ENCODE results near the gene TCP11.
A peak's percentile ranks its signal among the peaks of the same experiment; 100 is the strongest.

Gene TCP11

DNA sequence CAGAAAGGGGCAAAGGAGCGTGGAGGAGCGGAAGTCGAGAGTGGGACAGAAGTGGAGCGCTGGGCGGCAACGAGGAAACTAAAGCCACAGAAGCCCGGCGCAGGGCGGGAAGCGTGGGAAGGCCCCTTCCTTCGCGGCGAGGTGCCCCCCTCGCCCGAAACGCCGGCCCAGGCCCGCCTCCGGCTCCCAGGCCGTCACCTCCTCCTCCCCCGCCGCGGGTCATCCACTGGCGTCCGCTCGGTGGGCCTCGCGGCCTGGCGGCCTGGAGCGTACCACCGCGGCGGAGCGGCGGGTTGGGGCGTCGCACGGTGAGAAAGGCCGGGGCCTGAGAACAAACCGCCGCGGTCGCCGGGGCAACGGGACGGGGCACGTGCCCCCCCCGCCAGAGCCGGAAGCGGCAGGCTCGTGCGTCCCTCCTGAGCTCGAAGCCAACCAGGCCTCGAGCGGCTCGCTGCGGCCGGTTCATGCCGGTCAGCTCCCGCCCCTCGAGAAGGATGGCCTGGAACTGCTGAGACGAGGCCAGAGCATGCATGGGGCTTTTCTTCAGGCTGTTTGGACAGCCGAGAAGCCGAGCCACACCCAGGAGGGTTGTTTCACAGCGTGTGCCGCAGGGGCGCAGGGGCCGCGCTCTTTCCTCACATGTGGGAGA, at the start of gene TCP11:
Gene TCP11, minus strand, starts transcription at position 333 of the 649 bp plus-strand sequence. CDS start 469 bp downstream, outside the sequence.
- TF ChIP-seq MYC (IDR thresholded peaks at IDR 0.05; ENCODE audit: low read depth, low read length) (no peak), POLR2A (IDR thresholded peaks at IDR 0.05; ENCODE audit: extremely low read depth, insufficient read length) (no peak)
- TF ChIP-seq, protein P1, sequence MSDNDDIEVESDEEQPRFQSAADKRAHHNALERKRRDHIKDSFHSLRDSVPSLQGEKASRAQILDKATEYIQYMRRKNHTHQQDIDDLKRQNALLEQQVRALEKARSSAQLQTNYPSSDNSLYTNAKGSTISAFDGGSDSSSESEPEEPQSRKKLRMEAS (IDR thresholded peaks at IDR 0.05; ENCODE audit: low read depth, low read length): no peak
- TF ChIP-seq, protein P2, sequence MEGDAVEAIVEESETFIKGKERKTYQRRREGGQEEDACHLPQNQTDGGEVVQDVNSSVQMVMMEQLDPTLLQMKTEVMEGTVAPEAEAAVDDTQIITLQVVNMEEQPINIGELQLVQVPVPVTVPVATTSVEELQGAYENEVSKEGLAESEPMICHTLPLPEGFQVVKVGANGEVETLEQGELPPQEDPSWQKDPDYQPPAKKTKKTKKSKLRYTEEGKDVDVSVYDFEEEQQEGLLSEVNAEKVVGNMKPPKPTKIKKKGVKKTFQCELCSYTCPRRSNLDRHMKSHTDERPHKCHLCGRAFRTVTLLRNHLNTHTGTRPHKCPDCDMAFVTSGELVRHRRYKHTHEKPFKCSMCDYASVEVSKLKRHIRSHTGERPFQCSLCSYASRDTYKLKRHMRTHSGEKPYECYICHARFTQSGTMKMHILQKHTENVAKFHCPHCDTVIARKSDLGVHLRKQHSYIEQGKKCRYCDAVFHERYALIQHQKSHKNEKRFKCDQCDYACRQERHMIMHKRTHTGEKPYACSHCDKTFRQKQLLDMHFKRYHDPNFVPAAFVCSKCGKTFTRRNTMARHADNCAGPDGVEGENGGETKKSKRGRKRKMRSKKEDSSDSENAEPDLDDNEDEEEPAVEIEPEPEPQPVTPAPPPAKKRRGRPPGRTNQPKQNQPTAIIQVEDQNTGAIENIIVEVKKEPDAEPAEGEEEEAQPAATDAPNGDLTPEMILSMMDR (IDR thresholded peaks at IDR 0.05; ENCODE audit: low read depth, low read length): no peak
- H3K4me3 ChIP-seq (ENCODE audit: low read depth, low read length): no peak within 1 kb of the TSS

DNA sequence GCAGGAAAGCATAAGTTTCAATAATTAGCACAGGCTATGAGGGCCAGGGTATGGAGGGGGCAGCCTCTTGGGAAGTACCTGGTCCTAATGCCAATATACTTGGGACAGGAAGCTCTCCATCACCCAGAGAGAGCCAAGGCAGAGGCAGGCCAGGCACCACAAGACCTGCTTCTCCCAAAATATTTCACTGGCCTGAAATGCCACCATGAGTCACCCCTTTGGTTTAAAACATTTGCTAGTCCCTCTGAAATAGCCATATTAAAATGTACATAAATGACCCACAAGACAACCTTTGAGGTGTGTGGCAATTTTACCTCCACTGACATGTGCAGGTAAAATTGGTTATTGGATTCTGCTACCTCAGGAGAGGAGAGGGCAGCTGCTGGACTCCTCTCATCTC, 49.2 kb upstream of the TCP11 start:
- TF ChIP-seq, protein P2 (IDR thresholded peaks at IDR 0.05; ENCODE audit: low read depth, low read length): no peak
- TF ChIP-seq, protein P1 (IDR thresholded peaks at IDR 0.05; ENCODE audit: low read depth, low read length): no peak
- TF ChIP-seq POLR2A (IDR thresholded peaks at IDR 0.05; ENCODE audit: extremely low read depth, insufficient read length) (no peak), MYC (IDR thresholded peaks at IDR 0.05; ENCODE audit: low read depth, low read length) (no peak)
- no peak overlapping the region for H3K4me3 ChIP-seq (ENCODE audit: low read depth, low read length)
- DNase-seq (ENCODE audit: low read depth): no peak

More for the DNA sequence above, at the start of gene TCP11:
- DNase-seq (ENCODE audit: low read depth): peak; percentile 9

DNA sequence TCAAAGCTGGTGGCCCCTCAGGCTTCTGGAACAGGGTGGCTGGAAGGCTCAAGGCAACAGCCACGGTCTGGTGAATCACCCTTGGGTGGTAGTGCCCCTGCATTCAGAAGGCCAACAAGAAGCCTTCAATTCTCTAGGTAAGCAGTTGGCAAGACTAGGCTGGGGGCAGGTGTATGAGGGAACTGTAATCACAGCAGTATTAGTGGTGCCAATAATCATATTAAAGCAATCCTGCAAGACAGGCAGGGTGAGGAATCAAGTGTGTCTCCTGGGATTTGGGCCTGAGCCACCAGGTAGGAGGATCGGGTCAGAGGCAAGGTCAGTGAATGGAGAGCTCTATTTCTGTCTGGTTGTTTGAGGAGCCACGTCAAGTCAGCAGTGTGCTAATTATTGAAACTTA, 47.7 kb upstream of the TCP11 start:
- no peak overlapping the region for H3K4me3 ChIP-seq (ENCODE audit: low read depth, low read length)
- DNase-seq (ENCODE audit: low read depth): no peak
- TF ChIP-seq POLR2A (IDR thresholded peaks at IDR 0.05; ENCODE audit: extremely low read depth, insufficient read length) (no peak), MYC (IDR thresholded peaks at IDR 0.05; ENCODE audit: low read depth, low read length) (no peak)
- TF ChIP-seq, protein P1 (IDR thresholded peaks at IDR 0.05; ENCODE audit: low read depth, low read length): no peak
- TF ChIP-seq, protein P2 (IDR thresholded peaks at IDR 0.05; ENCODE audit: low read depth, low read length): no peak

DNA sequence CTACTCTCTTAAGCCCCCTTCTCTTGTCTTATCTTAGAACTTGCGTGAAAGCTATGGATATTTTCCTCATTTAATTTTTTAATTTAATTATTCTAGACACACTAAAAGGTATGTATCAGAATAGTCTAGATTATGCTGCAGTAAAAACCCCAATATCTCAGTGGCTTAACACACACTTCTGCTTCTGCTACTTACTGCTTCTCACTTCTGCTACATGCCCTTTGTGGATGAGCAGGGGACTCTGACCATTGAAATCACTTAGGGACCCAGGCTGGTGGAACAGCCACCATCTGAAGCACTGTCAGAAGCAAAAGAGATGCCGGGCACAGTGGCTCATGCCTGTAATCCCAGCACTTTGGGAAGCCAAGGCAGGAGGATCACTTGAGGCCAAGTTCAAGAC, 45.4 kb upstream of the TCP11 start:
- DNase-seq (ENCODE audit: low read depth): no peak
- H3K4me3 ChIP-seq (ENCODE audit: low read depth, low read length): no peak overlapping the region
- TF ChIP-seq POLR2A (IDR thresholded peaks at IDR 0.05; ENCODE audit: extremely low read depth, insufficient read length): no peak
- TF ChIP-seq, protein P1 (IDR thresholded peaks at IDR 0.05; ENCODE audit: low read depth, low read length): no peak
- TF ChIP-seq, protein P2 (IDR thresholded peaks at IDR 0.05; ENCODE audit: low read depth, low read length): no peak

DNA sequence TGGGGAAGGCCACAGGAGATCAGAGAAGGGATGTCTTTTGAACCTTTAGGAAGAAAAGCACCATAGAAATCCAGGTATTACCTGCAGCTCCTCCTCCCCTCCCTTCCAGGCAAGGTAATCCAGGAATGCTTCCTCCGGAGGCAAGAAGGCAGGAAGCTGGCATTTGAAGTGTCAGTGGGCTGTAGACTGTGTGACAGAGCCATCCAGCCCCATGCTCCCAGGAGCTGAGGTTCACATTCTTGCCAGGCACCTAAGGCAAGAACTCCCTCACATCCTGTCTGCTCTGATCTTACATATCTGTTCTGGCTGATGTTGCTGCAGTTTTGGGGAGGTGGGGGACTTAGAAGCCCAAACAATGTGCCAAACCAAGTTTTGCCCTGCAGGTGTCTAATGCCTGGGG, 44.8 kb upstream of the TCP11 start:
- H3K4me3 ChIP-seq (ENCODE audit: low read depth, low read length): no peak overlapping the region
- DNase-seq (ENCODE audit: low read depth): no peak
- TF ChIP-seq MYC (IDR thresholded peaks at IDR 0.05; ENCODE audit: low read depth, low read length) (no peak), POLR2A (IDR thresholded peaks at IDR 0.05; ENCODE audit: extremely low read depth, insufficient read length) (no peak)
- TF ChIP-seq, protein P2 (IDR thresholded peaks at IDR 0.05; ENCODE audit: low read depth, low read length): no peak
- TF ChIP-seq, protein P1 (IDR thresholded peaks at IDR 0.05; ENCODE audit: low read depth, low read length): no peak
